ENCODE measurements around the gene LEFTY1. TPM values are rescaled to one million over a fixed set of nuclear protein-coding genes. Genes with fewer than 3 reads are reported as not detected.

The LEFTY1 gene
- total and polyA plus RNA-seq, 5 donors, result 0.11 to 0.54 (median 0.48) TPM

DNA sequence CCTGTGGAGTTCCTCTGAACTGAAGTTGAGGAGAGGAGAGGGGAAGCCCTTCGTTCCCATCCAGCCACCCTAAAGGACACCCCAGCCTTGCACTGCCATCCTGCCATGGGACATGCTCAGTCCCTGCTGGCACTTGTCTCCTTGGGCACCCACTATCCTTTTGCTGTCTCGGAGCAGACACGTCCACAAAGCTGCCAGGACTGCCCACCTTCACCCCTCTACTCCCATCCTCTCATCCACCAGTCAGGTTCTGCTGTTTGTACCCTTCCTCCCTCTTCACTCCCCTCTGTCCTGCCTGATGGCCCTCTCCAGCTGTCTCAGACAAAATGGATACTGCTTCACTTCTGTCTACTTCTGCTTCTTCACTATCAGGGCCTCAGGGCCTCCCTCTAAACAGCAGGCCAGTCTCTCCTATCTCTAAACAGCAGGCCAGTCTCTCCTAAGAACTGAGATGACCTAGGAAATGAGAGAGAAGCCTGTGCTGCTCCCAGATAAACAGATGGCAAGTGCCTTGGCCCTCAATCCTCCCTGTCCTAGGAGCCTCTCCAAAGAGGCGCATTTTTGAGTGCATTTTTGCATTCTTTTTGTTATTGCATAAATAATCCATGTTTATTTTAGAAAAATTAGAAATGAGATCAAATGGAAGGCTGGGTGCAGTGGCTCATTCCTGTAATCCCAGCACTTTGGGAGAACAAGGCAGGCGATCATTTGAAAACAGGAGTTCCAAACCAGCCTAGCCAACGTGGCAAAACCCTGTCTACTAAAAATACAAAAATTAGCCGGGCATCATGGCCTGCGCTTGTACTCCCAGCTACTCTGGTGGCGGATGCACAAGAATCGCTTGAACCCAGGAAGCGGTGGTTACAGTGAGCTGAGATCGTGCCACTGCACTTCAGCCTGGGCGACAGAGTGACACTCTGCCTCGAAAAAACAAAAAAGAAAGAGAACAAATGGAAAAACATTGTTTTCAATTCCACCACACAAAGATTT, 39.5 kb upstream of the LEFTY1 start:
- 80% methylated on average over 14 of the region's 14 CpGs for WGBS
- Histone ChIP-seq H3K4me1 (ENCODE audit: control insufficient read depth, insufficient read depth, low read length) (no peaks in the 10 kb centered on the region), H3K27me3 (ENCODE audit: control insufficient read depth, insufficient read depth) (no peaks in the 10 kb centered on the region), H3K9me3 (ENCODE audit: control insufficient read depth, low read length) (no peaks in the 10 kb centered on the region), H3K27ac (ENCODE audit: low read length) (no peak overlapping the region), H3K4me3 (ENCODE audit: low read length) (no peak overlapping the region)
- ATAC-seq (no peak), DNase-seq (no peak)
- intact Hi-C loops (cut with DNase I), result no loop called here

DNA sequence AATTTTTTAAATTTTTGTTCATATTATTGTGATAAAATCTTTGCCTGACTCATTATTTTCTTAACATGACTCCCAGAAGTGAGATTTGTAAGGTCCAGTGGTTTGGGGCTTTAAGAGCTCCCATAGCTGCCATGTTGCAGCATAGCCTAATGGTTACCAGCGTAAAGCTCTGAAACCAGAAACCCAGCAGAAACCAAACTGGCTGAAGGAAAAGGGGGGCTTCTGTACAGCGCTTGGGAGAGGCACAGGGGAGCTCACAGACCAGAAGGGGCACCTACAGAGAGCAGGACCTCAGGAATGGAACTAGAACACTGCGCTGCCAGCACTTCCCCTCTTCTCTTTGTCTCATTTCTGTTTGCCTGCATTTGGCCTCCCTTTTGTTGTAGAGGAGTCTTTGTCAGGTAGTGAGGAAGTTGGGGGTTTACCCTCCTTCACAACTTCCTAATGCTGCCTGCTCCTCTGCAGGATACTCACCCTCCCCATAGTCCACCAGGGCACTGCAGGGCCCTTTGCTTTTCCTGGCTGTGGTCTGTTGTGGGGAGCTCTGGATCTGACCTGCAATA, 37.7 kb upstream of the LEFTY1 start:
- no peaks in the 10 kb centered on the region for H3K4me1 ChIP-seq (ENCODE audit: control insufficient read depth, insufficient read depth, low read length)
- intact Hi-C loops (cut with DNase I), result no loop called here
- no peaks in the 10 kb centered on the region for H3K9me3 ChIP-seq (ENCODE audit: control insufficient read depth, low read length)
- no peak for ATAC-seq
- H3K27me3 ChIP-seq (ENCODE audit: control insufficient read depth, insufficient read depth), result no peaks in the 10 kb centered on the region
- WGBS, result 86% methylated on average over 3 of the region's 3 CpGs
- H3K4me3 ChIP-seq (ENCODE audit: low read length), result no peak overlapping the region
- H3K27ac ChIP-seq (ENCODE audit: low read length), result no peak overlapping the region
- no peak for DNase-seq

DNA sequence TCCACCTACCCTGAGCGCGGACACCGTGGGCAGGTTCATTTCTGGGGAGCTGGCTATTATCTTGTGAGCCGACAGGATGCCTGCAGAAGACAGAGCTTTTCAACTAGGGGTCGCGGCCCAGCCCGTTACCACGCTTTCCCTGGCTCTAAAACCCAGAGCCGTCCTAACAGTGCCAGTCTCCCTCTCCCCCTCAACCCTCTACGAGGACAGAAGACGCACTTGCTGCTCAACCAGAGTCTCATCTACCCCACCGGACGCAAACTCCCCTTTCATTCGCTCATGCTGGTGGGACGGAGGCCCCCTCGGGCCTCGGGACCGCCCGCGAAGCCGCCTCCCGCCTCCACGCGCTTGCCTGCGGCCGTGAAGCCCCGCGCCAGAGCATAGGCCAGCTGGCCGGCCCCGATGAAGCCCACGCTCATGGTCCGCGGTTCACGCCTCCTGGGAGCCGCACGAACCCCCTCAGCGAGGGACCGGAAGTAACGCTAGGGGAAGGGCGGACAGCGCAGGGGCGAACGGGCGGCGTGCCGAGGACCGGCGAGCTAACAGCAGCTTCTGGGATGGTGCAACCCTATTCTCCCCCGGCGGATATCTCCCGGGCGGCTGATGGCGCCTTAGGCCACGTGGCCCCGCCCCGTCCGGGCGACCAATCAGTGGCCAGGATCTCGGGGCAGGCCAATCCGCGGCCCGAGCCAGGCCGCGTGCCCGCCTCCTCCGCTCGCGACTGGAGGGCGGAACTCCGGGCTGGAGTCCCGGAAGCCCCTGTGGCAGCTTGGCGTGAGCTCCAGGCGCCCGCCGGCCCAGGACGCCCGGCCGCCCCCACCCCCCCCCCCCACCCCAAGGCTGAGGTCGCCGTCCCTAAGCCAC, 35.0 kb upstream of the LEFTY1 start, which contains the start of gene PYCR2:
Gene PYCR2, minus strand, starts transcription at position 559 of the 864 bp plus-strand sequence. Its CDS starts 140 bp downstream, at position 419.
- H3K27me3 ChIP-seq (ENCODE audit: control insufficient read depth, insufficient read depth), result no peaks in the 10 kb centered on the region
- peak; percentile 97 to 99 (median 99) for DNase-seq
- intact Hi-C loops (cut with DNase I), result no loop called here
- H3K4me1 ChIP-seq (ENCODE audit: control insufficient read depth, insufficient read depth, low read length), result no peaks in the 10 kb centered on the region
- peak within 1 kb of the TSS; percentile 67 for H3K4me3 ChIP-seq (ENCODE audit: low read length)
- under 1% methylated on average over 80 of the region's 80 CpGs for WGBS
- ATAC-seq, result peak; percentile 99
- peak within 1 kb of the TSS; percentile 76 for H3K27ac ChIP-seq (ENCODE audit: low read length)
- no peaks in the 10 kb centered on the region for H3K9me3 ChIP-seq (ENCODE audit: control insufficient read depth, low read length)

DNA sequence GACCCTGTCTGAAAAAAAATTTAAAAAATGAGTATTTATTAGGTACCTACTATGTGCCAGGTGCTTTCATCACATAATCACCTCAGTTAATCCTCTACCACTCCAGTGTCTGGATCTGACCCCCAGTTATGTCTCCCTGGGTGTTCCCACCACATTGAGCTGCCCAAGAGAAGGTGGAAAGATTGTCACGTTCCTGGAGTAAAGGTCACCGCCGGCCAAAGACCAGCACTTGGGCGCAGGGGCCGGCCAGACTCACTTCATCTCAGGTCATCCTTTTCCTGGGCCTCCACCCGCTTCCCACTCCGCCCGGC, 34.4 kb upstream of the LEFTY1 start:
- H3K27ac ChIP-seq (ENCODE audit: low read length), result no peak overlapping the region
- intact Hi-C loops (cut with DNase I), result no loop called here
- H3K27me3 ChIP-seq (ENCODE audit: control insufficient read depth, insufficient read depth), result no peaks in the 10 kb centered on the region
- ATAC-seq, result peak; percentile 5 to 25
- no peaks in the 10 kb centered on the region for H3K9me3 ChIP-seq (ENCODE audit: control insufficient read depth, low read length)
- WGBS, result 3% methylated on average over 8 of the region's 8 CpGs
- DNase-seq, result no peak
- H3K4me3 ChIP-seq (ENCODE audit: low read length), result peak overlapping the region; percentile 51
- no peaks in the 10 kb centered on the region for H3K4me1 ChIP-seq (ENCODE audit: control insufficient read depth, insufficient read depth, low read length)

DNA sequence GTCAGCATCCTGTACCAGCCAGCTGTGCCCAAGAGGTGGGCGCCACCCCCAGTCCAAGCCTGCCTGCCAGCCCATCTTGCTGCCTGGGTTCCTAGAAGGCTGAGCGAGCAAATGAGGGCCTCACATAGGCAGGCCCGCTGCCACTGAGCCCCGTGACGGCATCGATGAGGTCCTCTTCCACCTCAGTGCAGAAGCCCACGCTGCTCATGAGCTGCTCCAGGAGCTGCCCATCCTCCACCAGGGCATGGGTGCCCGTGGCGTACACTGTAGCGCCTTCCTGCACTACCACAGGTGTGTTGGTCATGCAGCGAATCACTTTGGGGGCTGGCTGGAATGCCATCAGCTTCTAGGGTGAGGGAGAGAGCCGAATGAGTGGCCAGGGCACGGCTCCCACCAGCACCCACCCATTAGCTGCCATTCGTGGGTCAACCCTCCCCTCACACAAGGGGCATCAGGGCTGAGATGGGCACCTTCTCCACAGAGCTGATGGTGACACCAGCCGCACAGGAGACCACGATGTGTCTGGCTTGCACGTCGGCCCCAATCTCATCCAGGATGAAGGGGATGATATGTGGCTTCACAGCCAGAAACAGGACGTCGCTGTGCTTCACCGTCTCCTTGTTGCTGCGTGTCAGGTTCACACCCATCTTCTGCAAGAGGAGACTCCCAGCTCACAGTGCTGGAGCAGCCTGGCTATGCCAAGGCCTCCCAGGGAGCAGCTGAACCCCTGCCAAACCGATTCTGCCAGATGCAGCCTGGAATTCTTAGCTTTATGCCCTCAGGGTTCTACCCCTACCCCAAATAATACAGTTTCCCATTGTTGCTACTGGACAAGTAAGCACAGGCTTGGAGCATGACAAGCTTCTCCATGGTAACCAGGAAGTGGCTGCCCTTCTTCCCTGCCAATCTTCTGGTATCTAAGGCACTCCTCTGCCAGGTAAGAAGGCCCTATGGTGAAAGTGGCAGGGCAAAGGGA, 33.1 kb upstream of the LEFTY1 start:
- H3K4me1 ChIP-seq (ENCODE audit: control insufficient read depth, insufficient read depth, low read length), result no peaks in the 10 kb centered on the region
- H3K27me3 ChIP-seq (ENCODE audit: control insufficient read depth, insufficient read depth), result no peaks in the 10 kb centered on the region
- no peak overlapping the region for H3K27ac ChIP-seq (ENCODE audit: low read length)
- H3K4me3 ChIP-seq (ENCODE audit: low read length), result no peak overlapping the region
- ATAC-seq (no peak), DNase-seq (peak in 1 of 3 donors; percentile 41)
- intact Hi-C loops (cut with DNase I), result no loop called here
- WGBS, result 93% methylated on average over 23 of the region's 23 CpGs
- H3K9me3 ChIP-seq (ENCODE audit: control insufficient read depth, low read length), result no peaks in the 10 kb centered on the region

DNA sequence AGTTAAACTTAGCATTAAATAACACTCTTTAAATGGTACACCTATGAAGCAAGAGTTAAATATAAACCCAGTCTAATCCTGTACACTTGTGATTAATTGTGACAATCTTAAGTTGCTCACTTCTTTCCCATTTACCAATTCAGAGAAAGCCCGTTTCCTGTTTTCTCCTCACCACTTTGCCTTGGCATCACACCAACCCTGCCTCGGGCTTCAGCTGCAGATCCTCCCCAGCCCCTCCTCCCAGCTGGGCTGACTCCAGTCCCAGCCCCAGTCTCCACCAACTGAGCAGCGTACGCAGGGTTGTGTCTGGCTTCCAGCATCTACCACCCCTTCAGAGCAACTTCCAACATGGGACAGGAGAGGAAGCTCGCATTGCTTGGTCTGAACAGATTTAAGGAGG, 31.0 kb upstream of the LEFTY1 start:
- peak in 1 of 2 donors; percentile 17 for ATAC-seq
- peak; percentile 77 to 93 (median 90) for DNase-seq
- Histone ChIP-seq H3K4me1 (ENCODE audit: control insufficient read depth, insufficient read depth, low read length) (no peaks in the 10 kb centered on the region), H3K4me3 (ENCODE audit: low read length) (no peak overlapping the region), H3K27me3 (ENCODE audit: control insufficient read depth, insufficient read depth) (no peaks in the 10 kb centered on the region), H3K27ac (ENCODE audit: low read length) (no peak overlapping the region), H3K9me3 (ENCODE audit: control insufficient read depth, low read length) (no peaks in the 10 kb centered on the region)
- intact Hi-C loops (cut with DNase I), result no loop called here
- 35% methylated on average over 5 of the region's 5 CpGs for WGBS

DNA sequence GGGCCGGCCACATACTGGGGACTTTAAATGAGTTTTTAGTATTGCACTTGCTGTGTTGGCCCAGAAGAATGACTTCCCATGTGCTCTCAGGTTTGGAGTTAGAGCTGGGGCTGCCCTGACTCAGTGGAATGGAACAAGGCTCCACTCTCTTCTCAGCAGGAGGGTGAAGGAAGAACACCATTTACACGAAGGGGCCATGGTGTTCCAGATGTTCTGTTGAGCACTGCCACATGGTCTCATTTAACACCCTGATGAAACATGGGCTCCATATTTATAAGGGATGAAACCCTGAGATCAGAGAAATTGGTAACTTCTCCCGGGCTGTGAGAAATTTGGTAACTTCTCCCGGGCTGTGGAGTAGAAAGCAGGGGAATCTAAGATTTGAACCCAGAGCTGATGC, 29.3 kb upstream of the LEFTY1 start:
- H3K27ac ChIP-seq (ENCODE audit: low read length), result no peak overlapping the region
- no peaks in the 10 kb centered on the region for H3K4me1 ChIP-seq (ENCODE audit: control insufficient read depth, insufficient read depth, low read length)
- no peak overlapping the region for H3K4me3 ChIP-seq (ENCODE audit: low read length)
- no peaks in the 10 kb centered on the region for H3K27me3 ChIP-seq (ENCODE audit: control insufficient read depth, insufficient read depth)
- 94% methylated on average over 4 of the region's 4 CpGs for WGBS
- H3K9me3 ChIP-seq (ENCODE audit: control insufficient read depth, low read length), result no peaks in the 10 kb centered on the region
- no peak for ATAC-seq
- no peak for DNase-seq
- intact Hi-C loops (cut with DNase I), result no loop called here

DNA sequence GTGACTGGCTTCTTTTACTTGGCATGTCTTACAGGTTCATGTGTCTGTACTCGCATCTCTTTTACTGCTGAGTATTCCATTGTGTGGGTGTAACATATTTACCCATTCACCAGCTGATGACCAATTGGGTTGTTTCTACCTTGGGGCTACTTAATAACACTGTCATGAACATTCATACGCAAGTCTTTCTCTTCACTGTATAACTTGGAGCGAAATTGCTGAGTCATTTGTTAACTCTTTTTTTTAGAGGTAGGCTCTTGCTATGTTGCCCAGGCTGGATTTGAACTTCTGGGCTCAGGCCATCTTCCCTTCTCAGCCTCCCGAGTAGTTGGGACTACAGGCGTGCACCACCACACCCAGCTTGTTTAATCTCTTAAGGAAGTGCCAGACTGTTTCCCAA, 28.6 kb upstream of the LEFTY1 start:
- no peak overlapping the region for H3K4me3 ChIP-seq (ENCODE audit: low read length)
- ATAC-seq, result no peak
- H3K9me3 ChIP-seq (ENCODE audit: control insufficient read depth, low read length), result no peaks in the 10 kb centered on the region
- intact Hi-C loops (cut with DNase I), result no loop called here
- H3K27ac ChIP-seq (ENCODE audit: low read length), result no peak overlapping the region
- no peaks in the 10 kb centered on the region for H3K27me3 ChIP-seq (ENCODE audit: control insufficient read depth, insufficient read depth)
- WGBS, result 89% methylated on average over 5 of the region's 5 CpGs
- DNase-seq, result no peak
- no peaks in the 10 kb centered on the region for H3K4me1 ChIP-seq (ENCODE audit: control insufficient read depth, insufficient read depth, low read length)

DNA sequence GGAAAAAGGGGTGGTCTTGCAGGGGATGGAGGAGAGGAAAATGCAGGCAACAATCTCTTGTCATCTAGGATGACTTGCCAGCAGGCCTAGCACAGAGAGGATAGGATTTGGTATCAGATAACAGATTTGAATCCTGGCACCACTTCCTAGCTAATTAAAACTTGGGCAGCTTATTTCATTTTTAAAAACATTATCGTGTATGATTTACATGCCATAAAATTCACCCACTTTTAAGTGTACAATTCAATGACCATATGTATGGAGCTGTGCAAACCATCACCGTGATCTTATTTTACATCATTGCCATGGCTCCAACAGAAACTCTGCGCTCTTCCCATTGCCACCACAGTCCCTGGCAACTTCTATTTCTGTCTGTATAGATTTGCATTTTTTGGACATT, 28.2 kb upstream of the LEFTY1 start:
- Histone ChIP-seq H3K9me3 (ENCODE audit: control insufficient read depth, low read length) (no peaks in the 10 kb centered on the region), H3K4me1 (ENCODE audit: control insufficient read depth, insufficient read depth, low read length) (no peaks in the 10 kb centered on the region), H3K27me3 (ENCODE audit: control insufficient read depth, insufficient read depth) (no peaks in the 10 kb centered on the region), H3K27ac (ENCODE audit: low read length) (no peak overlapping the region), H3K4me3 (ENCODE audit: low read length) (no peak overlapping the region)
- no peak for ATAC-seq
- 95% methylated on average over 3 of the region's 3 CpGs for WGBS
- DNase-seq, result no peak
- intact Hi-C loops (cut with DNase I), result no loop called here

DNA sequence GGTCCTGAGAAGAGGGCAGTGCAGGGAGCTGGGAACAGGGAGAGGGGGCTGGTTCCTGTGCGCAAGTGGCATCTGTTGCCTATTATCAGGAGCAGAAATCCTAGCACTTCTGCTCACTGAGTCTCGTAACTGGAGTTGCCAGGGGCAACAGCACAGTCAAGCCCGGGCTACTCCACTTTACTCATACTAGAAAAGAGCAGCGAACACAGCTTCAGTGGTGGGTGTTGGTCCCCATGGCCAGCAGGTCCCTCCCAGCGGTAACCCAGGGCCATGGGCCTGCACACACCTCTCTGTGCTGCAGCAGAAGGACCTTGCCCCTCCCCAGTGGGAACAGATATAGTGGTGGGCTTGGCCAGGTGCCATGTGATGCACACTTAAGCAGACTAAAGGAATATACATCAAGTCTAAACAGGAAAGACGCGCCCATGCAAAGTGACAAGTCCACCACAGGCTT, 26.6 kb upstream of the LEFTY1 start:
- Histone ChIP-seq H3K9me3 (ENCODE audit: control insufficient read depth, low read length) (no peaks in the 10 kb centered on the region), H3K4me3 (ENCODE audit: low read length) (no peak overlapping the region), H3K27me3 (ENCODE audit: control insufficient read depth, insufficient read depth) (no peaks in the 10 kb centered on the region), H3K4me1 (ENCODE audit: control insufficient read depth, insufficient read depth, low read length) (no peaks in the 10 kb centered on the region), H3K27ac (ENCODE audit: low read length) (no peak overlapping the region)
- intact Hi-C loops (cut with DNase I), result no loop called here
- ATAC-seq, result no peak
- no peak for DNase-seq
- 87% methylated on average over 7 of the region's 7 CpGs for WGBS
